LNCAP (cell line): Measurements from ENCODE around the gene ARID4A.

Experiments used
- TF ChIP-seq, protein P1 (sequence below): fragments of 450-650 bp; IDR thresholded peaks from 2 replicates; pipeline ENCODE4 v1.5.1; 2017; ENCODE audit warnings: mild to moderate bottlenecking

The ARID4A gene

DNA sequence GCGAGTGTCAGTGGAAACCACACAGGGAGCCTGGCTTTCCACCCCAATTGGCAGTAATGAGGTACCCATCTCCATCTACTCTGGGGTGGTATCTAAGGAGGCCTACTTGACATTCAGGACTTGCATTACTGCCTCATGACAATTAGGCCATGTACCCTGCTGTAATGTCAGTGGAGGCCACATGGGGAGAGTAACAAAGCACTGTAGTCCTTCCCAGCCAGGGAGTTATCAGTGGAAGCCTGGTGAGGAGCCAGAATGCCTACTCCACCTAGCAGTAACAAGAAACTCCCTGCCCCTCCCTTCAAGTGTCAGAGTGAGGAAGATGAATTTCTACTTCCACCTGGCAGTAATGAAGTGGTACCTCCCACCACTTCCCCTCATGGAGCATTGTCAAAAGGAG, 116.5 kb downstream of the ARID4A start:
- TF ChIP-seq, protein P1, sequence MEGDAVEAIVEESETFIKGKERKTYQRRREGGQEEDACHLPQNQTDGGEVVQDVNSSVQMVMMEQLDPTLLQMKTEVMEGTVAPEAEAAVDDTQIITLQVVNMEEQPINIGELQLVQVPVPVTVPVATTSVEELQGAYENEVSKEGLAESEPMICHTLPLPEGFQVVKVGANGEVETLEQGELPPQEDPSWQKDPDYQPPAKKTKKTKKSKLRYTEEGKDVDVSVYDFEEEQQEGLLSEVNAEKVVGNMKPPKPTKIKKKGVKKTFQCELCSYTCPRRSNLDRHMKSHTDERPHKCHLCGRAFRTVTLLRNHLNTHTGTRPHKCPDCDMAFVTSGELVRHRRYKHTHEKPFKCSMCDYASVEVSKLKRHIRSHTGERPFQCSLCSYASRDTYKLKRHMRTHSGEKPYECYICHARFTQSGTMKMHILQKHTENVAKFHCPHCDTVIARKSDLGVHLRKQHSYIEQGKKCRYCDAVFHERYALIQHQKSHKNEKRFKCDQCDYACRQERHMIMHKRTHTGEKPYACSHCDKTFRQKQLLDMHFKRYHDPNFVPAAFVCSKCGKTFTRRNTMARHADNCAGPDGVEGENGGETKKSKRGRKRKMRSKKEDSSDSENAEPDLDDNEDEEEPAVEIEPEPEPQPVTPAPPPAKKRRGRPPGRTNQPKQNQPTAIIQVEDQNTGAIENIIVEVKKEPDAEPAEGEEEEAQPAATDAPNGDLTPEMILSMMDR: no peak

- TF ChIP-seq, protein P1: no peak
These were observed 117.5 kb downstream of the ARID4A start for GRCh38 chr14:58415636-58416547.
